Parathyroid adenoma (tissue), 2 donors: Measurements from ENCODE around the gene COL20A1.

ENCODE experiments used
- H2AFZ ChIP-seq: fragments of 300-600 bp; sonication (generic); one replicate; pipeline ENCODE4 v1.7.0; 2017; ENCODE audit warnings: antibody characterized with exemption, mild to moderate bottlenecking
- H3K27ac ChIP-seq: fragments of 300-600 bp; sonication (generic); one replicate; pipeline ENCODE4 v1.7.0; 2017
- H3K27me3 ChIP-seq: fragments of 300-600 bp; sonication (generic); one replicate; pipeline ENCODE4 v1.7.0; 2017; ENCODE audit warnings: low read length; ENCODE audit not compliant: control insufficient read depth, insufficient read depth
- H3K36me3 ChIP-seq: fragments of 300-600 bp; sonication (generic); one replicate; pipeline ENCODE4 v1.7.0; 2017; ENCODE audit warnings: low read length; ENCODE audit not compliant: control insufficient read depth, insufficient read depth
- H3K4me1 ChIP-seq: fragments of 300-600 bp; sonication (generic); one replicate; pipeline ENCODE4 v1.7.0; 2017; ENCODE audit warnings: control low read depth
- H3K4me2 ChIP-seq: fragments of 300-600 bp; sonication (generic); one replicate; pipeline ENCODE4 v1.7.0; 2017; ENCODE audit warnings: low read length
- H3K4me3 ChIP-seq: fragments of 300-600 bp; sonication (generic); one replicate; pipeline ENCODE4 v1.7.0; 2017; ENCODE audit warnings: low read depth, low read length
- H3K79me2 ChIP-seq: fragments of 300-600 bp; sonication (generic); one replicate; pipeline ENCODE4 v1.7.0; 2017; ENCODE audit warnings: control low read depth
- H3K9ac ChIP-seq: fragments of 300-600 bp; sonication (generic); one replicate; pipeline ENCODE4 v1.7.0; 2017; ENCODE audit warnings: mild to moderate bottlenecking
- H3K9me3 ChIP-seq: fragments of 300-600 bp; sonication (generic); one replicate; pipeline ENCODE4 v1.7.0; 2017; ENCODE audit warnings: low read length; ENCODE audit not compliant: control insufficient read depth
- TF ChIP-seq, protein P1 (sequence below): fragments of 300-600 bp; sonication (generic); IDR thresholded peaks from one replicate; pipeline ENCODE4 v1.7.0; 2017; ENCODE audit warnings: antibody characterized with exemption, mild to moderate bottlenecking
- donor health status: primary hyperparathyroidism.

COL20A1 gene

GRCh38 chr20:63356931-63357879 lies 64.2 kb downstream of the COL20A1 start:
- Histone ChIP-seq H2AFZ (no peak overlapping the region), H3K4me3 (peak overlapping the region; percentile 9), H3K27me3 (no peaks in the 10 kb centered on the region), H3K4me2 (peak overlapping the region; percentile 42), H3K4me1 (peaks cover 42% of the 10 kb centered on the region), H3K27ac (peak overlapping the region; percentile 92), H3K9ac (no peak overlapping the region), H3K9me3 (no peaks in the 10 kb centered on the region), H3K79me2 (peaks cover 27% of the 10 kb centered on the region), H3K36me3 (no peaks in the 10 kb centered on the region)
- TF ChIP-seq, protein P1, sequence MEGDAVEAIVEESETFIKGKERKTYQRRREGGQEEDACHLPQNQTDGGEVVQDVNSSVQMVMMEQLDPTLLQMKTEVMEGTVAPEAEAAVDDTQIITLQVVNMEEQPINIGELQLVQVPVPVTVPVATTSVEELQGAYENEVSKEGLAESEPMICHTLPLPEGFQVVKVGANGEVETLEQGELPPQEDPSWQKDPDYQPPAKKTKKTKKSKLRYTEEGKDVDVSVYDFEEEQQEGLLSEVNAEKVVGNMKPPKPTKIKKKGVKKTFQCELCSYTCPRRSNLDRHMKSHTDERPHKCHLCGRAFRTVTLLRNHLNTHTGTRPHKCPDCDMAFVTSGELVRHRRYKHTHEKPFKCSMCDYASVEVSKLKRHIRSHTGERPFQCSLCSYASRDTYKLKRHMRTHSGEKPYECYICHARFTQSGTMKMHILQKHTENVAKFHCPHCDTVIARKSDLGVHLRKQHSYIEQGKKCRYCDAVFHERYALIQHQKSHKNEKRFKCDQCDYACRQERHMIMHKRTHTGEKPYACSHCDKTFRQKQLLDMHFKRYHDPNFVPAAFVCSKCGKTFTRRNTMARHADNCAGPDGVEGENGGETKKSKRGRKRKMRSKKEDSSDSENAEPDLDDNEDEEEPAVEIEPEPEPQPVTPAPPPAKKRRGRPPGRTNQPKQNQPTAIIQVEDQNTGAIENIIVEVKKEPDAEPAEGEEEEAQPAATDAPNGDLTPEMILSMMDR, result no peak

- H3K4me3 ChIP-seq, result peak overlapping the region; percentile 9
- peaks cover 22% of the 10 kb centered on the region for H3K79me2 ChIP-seq
- peak overlapping the region; percentile 92 for H3K27ac ChIP-seq
- TF ChIP-seq, protein P1, result no peak
- no peaks in the 10 kb centered on the region for H3K9me3 ChIP-seq
- no peak overlapping the region for H2AFZ ChIP-seq
- no peaks in the 10 kb centered on the region for H3K27me3 ChIP-seq
- no peak overlapping the region for H3K9ac ChIP-seq
- peaks cover 32% of the 10 kb centered on the region for H3K4me1 ChIP-seq
- H3K4me2 ChIP-seq, result peak overlapping the region; percentile 66
- no peaks in the 10 kb centered on the region for H3K36me3 ChIP-seq
Measured at GRCh38 chr20:63357921-63358905, 65.2 kb downstream of the COL20A1 start.

GRCh38 chr20:63359164-63359934 lies 66.4 kb downstream of the COL20A1 start:
- Histone ChIP-seq H3K36me3 (no peaks in the 10 kb centered on the region), H3K4me1 (peaks cover 32% of the 10 kb centered on the region), H3K27me3 (no peaks in the 10 kb centered on the region), H3K4me3 (peak overlapping the region; percentile 80), H3K27ac (peak overlapping the region; percentile 92), H2AFZ (no peak overlapping the region), H3K9ac (no peak overlapping the region), H3K79me2 (peaks cover 22% of the 10 kb centered on the region), H3K9me3 (no peaks in the 10 kb centered on the region), H3K4me2 (peak overlapping the region; percentile 66)
- TF ChIP-seq, protein P1, result no peak

- H3K4me3 ChIP-seq, result peak overlapping the region; percentile 80
- H3K9me3 ChIP-seq, result no peaks in the 10 kb centered on the region
- peaks cover 15% of the 10 kb centered on the region for H3K79me2 ChIP-seq
- peak overlapping the region; percentile 96 for H3K9ac ChIP-seq
- TF ChIP-seq, protein P1, result no peak
- peak overlapping the region; percentile 66 for H3K4me2 ChIP-seq
- peak overlapping the region; percentile 75 for H2AFZ ChIP-seq
- H3K4me1 ChIP-seq, result peaks cover 32% of the 10 kb centered on the region
- H3K27ac ChIP-seq, result peak overlapping the region; percentile 92
- no peaks in the 10 kb centered on the region for H3K27me3 ChIP-seq
- H3K36me3 ChIP-seq, result no peaks in the 10 kb centered on the region
Measured at GRCh38 chr20:63359937-63360849, 67.2 kb downstream of the COL20A1 start.
